SK-N-MC (cell line): ENCODE data around the gene INSRR.

Source experiments
- DNase-seq: peaks from one replicate; pipeline ENCODE4 v3.0.0-alpha.2; 2011; ENCODE audit warnings: low read depth, low spot score
- H3K27ac ChIP-seq: fragments of 200-600 bp; sonication (generic); 2 replicates; pipeline ENCODE4 v1.5.1; 2016; ENCODE audit warnings: mixed run types
- H3K36me3 ChIP-seq: fragments of 200-600 bp; sonication (generic); 2 replicates; pipeline ENCODE4 v1.6.1; 2017; ENCODE audit warnings: antibody characterized with exemption, low read length, mixed read lengths; ENCODE audit not compliant: insufficient read depth
- H3K4me3 ChIP-seq: fragments of 200-600 bp; sonication (generic); 2 replicates; pipeline ENCODE4 v1.5.1; 2016
- H3K9ac ChIP-seq: fragments of 200-600 bp; sonication (generic); 2 replicates; pipeline ENCODE4 v1.8.0; 2017; ENCODE audit warnings: mixed run types, mixed read lengths; ENCODE audit not compliant: insufficient read length
- H3K9me3 ChIP-seq: fragments of 200-600 bp; sonication (generic); 2 replicates; pipeline ENCODE4 v1.6.1; 2017; ENCODE audit warnings: low read depth, mild to moderate bottlenecking, antibody characterized with exemption, low read length, moderate library complexity, mixed read lengths
- EZH2 ChIP-seq: fragments of 200-600 bp; sonication (generic); IDR thresholded peaks from one replicate; pipeline ENCODE4 v1.6.1; 2017; ENCODE audit warnings: antibody characterized with exemption
- FOXP2 ChIP-seq: optimal IDR thresholded peaks from 2 replicates; pipeline ENCODE3; 2011; ENCODE audit warnings: mild to moderate bottlenecking, moderate library complexity; ENCODE audit not compliant: insufficient read depth; ENCODE audit errors: extremely low read length, control extremely low read depth
- POLR2AphosphoS5 ChIP-seq: IDR thresholded peaks from 2 replicates; pipeline ENCODE4 v1.6.1; 2012; ENCODE audit warnings: mild to moderate bottlenecking, low read depth, low read length, borderline replicate concordance

Gene INSRR

GRCh38 chr1:156845055-156845952, 13.6 kb downstream of the INSRR start:
- Histone ChIP-seq H3K9ac (no peak overlapping the region), H3K9me3 (no peaks in the 10 kb centered on the region), H3K27ac (no peak overlapping the region), H3K36me3 (no peaks in the 10 kb centered on the region), H3K4me3 (peak overlapping the region; percentile 81)
- TF ChIP-seq EZH2 (no peak), FOXP2 (no peak), POLR2AphosphoS5 (no peak)
- DNase-seq, result no peak

- no peak for DNase-seq
- Histone ChIP-seq H3K9me3 (no peaks in the 10 kb centered on the region), H3K4me3 (peak overlapping the region; percentile 81), H3K9ac (no peak overlapping the region), H3K36me3 (no peaks in the 10 kb centered on the region), H3K27ac (no peak overlapping the region)
- TF ChIP-seq FOXP2 (no peak), EZH2 (no peak), POLR2AphosphoS5 (no peak)
Measured at GRCh38 chr1:156844638-156845037, 14.3 kb downstream of the INSRR start.

GRCh38 chr1:156844102-156844501, 14.8 kb downstream of the INSRR start:
- no peaks in the 10 kb centered on the region for H3K36me3 ChIP-seq
- no peak overlapping the region for H3K27ac ChIP-seq
- H3K4me3 ChIP-seq, result no peak overlapping the region
- no peak for DNase-seq
- H3K9me3 ChIP-seq, result no peaks in the 10 kb centered on the region
- no peak overlapping the region for H3K9ac ChIP-seq
- no peak for TF ChIP-seq EZH2
- TF ChIP-seq FOXP2, result no peak
- TF ChIP-seq POLR2AphosphoS5, result no peak

GRCh38 chr1:156842618-156843300, 16.2 kb downstream of the INSRR start:
- Histone ChIP-seq H3K9ac (no peak overlapping the region), H3K9me3 (no peaks in the 10 kb centered on the region), H3K27ac (no peak overlapping the region), H3K36me3 (no peaks in the 10 kb centered on the region), H3K4me3 (no peak overlapping the region)
- no peak for DNase-seq
- TF ChIP-seq EZH2, result no peak
- no peak for TF ChIP-seq FOXP2
- no peak for TF ChIP-seq POLR2AphosphoS5

GRCh38 chr1:156841295-156841855, 17.5 kb downstream of the INSRR start:
- Histone ChIP-seq H3K27ac (no peak overlapping the region), H3K4me3 (no peak overlapping the region), H3K9ac (no peak overlapping the region), H3K36me3 (no peaks in the 10 kb centered on the region), H3K9me3 (no peaks in the 10 kb centered on the region)
- no peak for DNase-seq
- no peak for TF ChIP-seq FOXP2
- no peak for TF ChIP-seq EZH2
- TF ChIP-seq POLR2AphosphoS5, result no peak

GRCh38 chr1:156840898-156841279, 18.0 kb downstream of the INSRR start:
- no peak for TF ChIP-seq FOXP2
- TF ChIP-seq POLR2AphosphoS5, result no peak
- TF ChIP-seq EZH2, result no peak
- Histone ChIP-seq H3K27ac (no peak overlapping the region), H3K9ac (no peak overlapping the region), H3K4me3 (no peak overlapping the region), H3K9me3 (no peaks in the 10 kb centered on the region), H3K36me3 (no peaks in the 10 kb centered on the region)
- DNase-seq, result no peak

- H3K36me3 ChIP-seq, result no peaks in the 10 kb centered on the region
- H3K9ac ChIP-seq, result no peak overlapping the region
- H3K4me3 ChIP-seq, result no peak overlapping the region
- H3K27ac ChIP-seq, result no peak overlapping the region
- no peak for DNase-seq
- no peaks in the 10 kb centered on the region for H3K9me3 ChIP-seq
- TF ChIP-seq POLR2AphosphoS5, result no peak
- no peak for TF ChIP-seq FOXP2
- TF ChIP-seq EZH2, result no peak
Measured at GRCh38 chr1:156840186-156840897, 18.6 kb downstream of the INSRR start.
